ENCODE results near the gene PSEN1.

DNA sequence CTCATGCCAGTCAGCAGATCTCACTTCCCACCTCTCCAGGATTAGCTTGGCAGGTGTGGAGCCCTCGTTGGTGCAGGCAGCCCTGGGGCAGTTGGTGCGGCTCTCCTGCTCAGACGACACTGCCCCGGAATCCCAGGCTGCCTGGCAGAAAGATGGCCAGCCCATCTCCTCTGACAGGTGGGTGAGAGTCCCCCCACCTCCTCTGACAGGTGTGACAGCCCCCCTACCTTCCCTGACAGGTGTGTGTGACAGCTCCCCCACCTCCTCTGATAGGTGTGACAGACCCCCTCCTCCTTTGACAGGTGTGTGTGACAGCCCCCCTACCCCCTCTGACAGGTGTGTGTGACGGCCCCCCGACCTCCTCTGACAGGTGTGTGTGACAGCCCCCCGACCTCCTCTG lies 127.3 kb downstream of the PSEN1 start:
- TF ChIP-seq CTCF (IDR thresholded peaks at IDR 0.05) (no peak), POLR2A (IDR thresholded peaks at IDR 0.05) (no peak), EP300 (IDR thresholded peaks at IDR 0.05) (no peak)

Data from ovary (tissue), 3 donors.